H1 (cell line): ENCODE measurements around the gene BRI3BP. TPM values are rescaled to one million over a fixed set of nuclear protein-coding genes. Genes with fewer than 3 reads are reported as not detected.

Experiments used
- CTCF ChIA-PET: fragments of 300-600 bp; sonication (Branson Sonifier 250); formaldehyde crosslinking; loops from one replicate; lab custom pipeline; 2021; ENCODE audit not compliant: partially characterized antibody; lab: Charles Lee
- POLR2A ChIA-PET: fragments of 300-600 bp; sonication (Branson Sonifier 250); formaldehyde crosslinking; loops from one replicate; lab custom pipeline; 2021; ENCODE audit warnings: inconsistent platforms; ENCODE audit not compliant: partially characterized antibody; lab: Charles Lee
- DNase-seq, 2 experiments: peaks; one replicate each; pipeline versions ENCODE4 v3.0.0 to v3.0.0-alpha.2; 2010 to 2022; ENCODE audit warnings: low spot score in 2 of 2, low read depth in 1 of 2, mixed read lengths in 1 of 2
- FAIRE-seq: peaks from 2 replicates; lab custom pipeline; 2011; peaks lifted over from hg19 to GRCh38; lab: Jason Lieb, UNC
- H2AFZ ChIP-seq: 2 replicates; pipeline ENCODE4 v1.8.1; 2012; ENCODE audit warnings: low read length, inconsistent platforms
- H2AK5ac ChIP-seq: 2 replicates; pipeline ENCODE4 v1.6.1; 2013; ENCODE audit warnings: low read depth, low read length
- H2BK120ac ChIP-seq: replicated peaks from 2 replicates; pipeline ENCODE3; 2013; ENCODE audit warnings: low read depth, low read length, inconsistent platforms
- H2BK12ac ChIP-seq: 2 replicates; pipeline ENCODE4 v1.6.1; 2013; ENCODE audit warnings: low read depth, low read length
- H2BK15ac ChIP-seq: 2 replicates; pipeline ENCODE4 v1.6.1; 2013; ENCODE audit warnings: low read length
- H2BK20ac ChIP-seq: 2 replicates; pipeline ENCODE4 v1.6.1; 2013; ENCODE audit warnings: low read length
- H2BK5ac ChIP-seq: 2 replicates; pipeline ENCODE4 v1.6.1; 2013; ENCODE audit warnings: low read depth, low read length
- H3K14ac ChIP-seq: 2 replicates; pipeline ENCODE4 v1.6.1; 2013; ENCODE audit warnings: inconsistent platforms; ENCODE audit not compliant: insufficient read length
- H3K18ac ChIP-seq: 2 replicates; pipeline ENCODE4 v1.6.1; 2013; ENCODE audit warnings: low read length; ENCODE audit errors: extremely low read depth
- H3K23ac ChIP-seq: 2 replicates; pipeline ENCODE4 v1.6.1; 2013; ENCODE audit warnings: inconsistent platforms; ENCODE audit not compliant: insufficient read length
- H3K23me2 ChIP-seq: 2 replicates; pipeline ENCODE4 v1.6.1; 2013; ENCODE audit warnings: low read depth, low read length
- H3K27ac ChIP-seq: 2 replicates; pipeline ENCODE4 v1.6.1; 2011; ENCODE audit warnings: low read depth, low read length, inconsistent platforms
- H3K27me3 ChIP-seq, 4 experiments: replicated peaks in 1 of 4; 1 replicate in 1 of 4; 2 replicates in 3 of 4; pipeline versions ENCODE4 v1.6.1 to v1.8.1; 2011 to 2013; ENCODE audit warnings: low read length in 3 of 4, mild to moderate bottlenecking in 3 of 4, inconsistent platforms in 2 of 4, mixed read lengths in 2 of 4, moderate library complexity in 1 of 4; ENCODE audit not compliant: control insufficient read depth in 3 of 4, insufficient read depth in 3 of 4; ENCODE audit errors: extremely low read depth in 1 of 4
- H3K36me3 ChIP-seq, 4 experiments: 2 replicates each; pipeline versions ENCODE4 v1.6.1 to v1.8.1; 2011 to 2013; ENCODE audit warnings: mild to moderate bottlenecking in 4 of 4, low read length in 3 of 4, moderate library complexity in 2 of 4, control low read depth in 1 of 4, inconsistent platforms in 1 of 4; ENCODE audit not compliant: insufficient read depth in 4 of 4, control insufficient read depth in 2 of 4
- H3K4ac ChIP-seq: replicated peaks from 2 replicates; pipeline ENCODE3; 2013; ENCODE audit warnings: low read length, low read depth, mixed read lengths, inconsistent platforms; ENCODE audit not compliant: insufficient read length
- H3K4me1 ChIP-seq, 4 experiments: replicated peaks in 1 of 4; 1 replicate in 1 of 4; 2 replicates in 3 of 4; pipeline versions ENCODE4 v1.6.1 to v1.8.1; 2011 to 2013; ENCODE audit warnings: low read length in 3 of 4, inconsistent platforms in 2 of 4, mixed read lengths in 1 of 4; ENCODE audit not compliant: insufficient read depth in 4 of 4, control insufficient read depth in 3 of 4
- H3K4me2 ChIP-seq, 2 experiments: 2 replicates each; pipeline versions ENCODE4 v1.6.1 to v1.8.1; 2011 to 2013; ENCODE audit warnings: low read depth in 2 of 2, low read length in 2 of 2, control low read depth in 1 of 2, inconsistent platforms in 1 of 2, mild to moderate bottlenecking in 1 of 2; ENCODE audit not compliant: insufficient read depth in 1 of 2
- H3K4me3 ChIP-seq, 4 experiments: fragments of 200-600, 300-600 bp in 1 of 4; sonication (generic), shearing (Covaris generic), sonication (Bioruptor Twin) in 1 of 4; 2 replicates each; pipeline versions ENCODE4 v1.5.1 to v1.8.1; 2011 to 2016; ENCODE audit warnings: low read length in 4 of 4, low read depth in 3 of 4, control low read depth in 2 of 4, inconsistent platforms in 2 of 4, mild to moderate bottlenecking in 2 of 4, mixed read lengths in 1 of 4, moderate library complexity in 1 of 4; ENCODE audit not compliant: insufficient read depth in 2 of 4; ENCODE audit errors: extremely low read depth in 1 of 4
- H3K56ac ChIP-seq: replicated peaks from 2 replicates; pipeline ENCODE3; 2013; ENCODE audit warnings: low read depth, mild to moderate bottlenecking, mixed read lengths, low read length, inconsistent platforms; ENCODE audit not compliant: insufficient read length
- H3K79me1 ChIP-seq: 2 replicates; pipeline ENCODE4 v1.6.1; 2013; ENCODE audit warnings: low read depth, low read length, control low read depth
- H3K79me2 ChIP-seq, 2 experiments: 2 replicates each; pipeline versions ENCODE4 v1.6.1 to v1.8.1; 2012 to 2013; ENCODE audit warnings: low read length in 2 of 2, mild to moderate bottlenecking in 2 of 2, inconsistent platforms in 1 of 2; ENCODE audit not compliant: insufficient read depth in 2 of 2, control insufficient read depth in 1 of 2
- H3K9ac ChIP-seq, 4 experiments: replicated peaks in 1 of 4; 1 replicate in 1 of 4; 2 replicates in 3 of 4; pipeline versions ENCODE4 v1.6.1 to v1.8.1; 2011 to 2013; ENCODE audit warnings: low read depth in 3 of 4, low read length in 3 of 4, control low read depth in 2 of 4, mild to moderate bottlenecking in 2 of 4, moderate library complexity in 2 of 4, inconsistent platforms in 1 of 4; ENCODE audit errors: extremely low read depth in 1 of 4
- H3K9me3 ChIP-seq, 2 experiments: 2 replicates each; pipeline versions ENCODE4 v1.6.1 to v1.8.1; 2012 to 2013; ENCODE audit warnings: mild to moderate bottlenecking in 2 of 2, moderate library complexity in 2 of 2, control low read depth in 1 of 2, inconsistent platforms in 1 of 2, low read depth in 1 of 2, low read length in 1 of 2, mixed read lengths in 1 of 2; ENCODE audit not compliant: insufficient read depth in 2 of 2
- H4K20me1 ChIP-seq, 2 experiments: replicated peaks in 1 of 2; 2 replicates each; pipeline versions ENCODE3 to v1.8.1; 2011 to 2013; ENCODE audit warnings: inconsistent platforms in 2 of 2, low read length in 2 of 2, mild to moderate bottlenecking in 1 of 2; ENCODE audit not compliant: insufficient read depth in 2 of 2, control insufficient read depth in 1 of 2
- H4K5ac ChIP-seq: 2 replicates; pipeline ENCODE4 v1.6.1; 2013; ENCODE audit warnings: low read length, low read depth, mixed read lengths, inconsistent platforms; ENCODE audit not compliant: insufficient read length
- H4K8ac ChIP-seq: 2 replicates; pipeline ENCODE4 v1.8.0; 2013; ENCODE audit warnings: mild to moderate bottlenecking, moderate library complexity, low read length, inconsistent platforms; ENCODE audit not compliant: insufficient read depth; ENCODE audit errors: extremely low read depth
- H4K91ac ChIP-seq: replicated peaks from 2 replicates; pipeline ENCODE3; 2013; ENCODE audit warnings: low read length, mixed read lengths, inconsistent platforms; ENCODE audit not compliant: insufficient read length
- EZH2 ChIP-seq: fragments of 200-600 bp; sonication (generic); IDR thresholded peaks from 2 replicates; pipeline ENCODE4 v1.7.1; 2012; ENCODE audit warnings: low read depth, mild to moderate bottlenecking, moderate library complexity, low read length, inconsistent platforms; ENCODE audit not compliant: severe bottlenecking
- SUZ12 ChIP-seq: fragments of 200-600 bp; sonication (generic); IDR thresholded peaks from 2 replicates; pipeline ENCODE4 v1.6.1; 2012; ENCODE audit warnings: mild to moderate bottlenecking, inconsistent platforms, low read length, moderate library complexity, mixed read lengths
- WGBS, 2 experiments: shearing (Covaris generic) in 1 of 2; methylation state at CpG; one replicate each; pipeline versions ENCODE4 v1.1.6 to v1.1.7; 2013 to 2015; ENCODE audit warnings: low lambda C conversion rate in 2 of 2, mixed read lengths in 2 of 2, inconsistent platforms in 1 of 2, low coverage in 1 of 2, missing lambda C conversion rate in 1 of 2; ENCODE audit not compliant: insufficient replicate concordance in 2 of 2, insufficient coverage in 1 of 2, insufficient read length in 1 of 2; ENCODE audit errors: extremely low coverage in 1 of 2, missing lambda C conversion rate in 1 of 2; 5-methylcytosine and 5-hydroxymethylcytosine counted together
- polyA plus RNA-seq, 7 experiments: library from polyadenylated mRNA; depleted of rRNA in 3 of 7; stranded (reverse) in 5 of 7; unstranded in 2 of 7; fragments of >200 nt in 5 of 7; fragments of 200-250 nt in 2 of 7; gene quantifications; 1 replicate in 5 of 7; 2 replicates in 1 of 7; 4 replicates in 1 of 7; pipeline versions ENCODE4 v1.2.1 to v1.2.3, GENCODE V29; 2011 to 2013; ENCODE audit warnings: missing spikeins in 2 of 7, mixed read lengths in 2 of 7
- total RNA-seq: library from RNA; stranded (reverse); fragmentation: NEBNext Ultra II Directional; extraction: Animal tissue kit (Norgen Biotek cat#: 25700); gene quantifications from 2 replicates; pipeline ENCODE4 v1.2.1, GENCODE V29; 2021
- TF ChIP-seq, protein P1 (sequence below): IDR thresholded peaks from 2 replicates; pipeline ENCODE4 v1.6.1; 2012; ENCODE audit warnings: inconsistent platforms

BRI3BP gene
- total and polyA plus RNA-seq, 2 of the 8 experiments (the other 6 are each of a cell fraction or from before 2014, with no cell fraction given), result 5.4 to 14.2 TPM

- Histone ChIP-seq H2BK20ac (no peak overlapping the region), H3K4me1 (peaks cover 6 to 23% (median 11%) of the 10 kb centered on the region in 4 experiments), H3K27me3 (no peaks in the 10 kb centered on the region), H2BK120ac (no peak overlapping the region), H3K36me3 (no peaks in the 10 kb centered on the region; a peak in 1 of 8 replicates), H4K20me1 (peaks cover 15 to 17% of the 10 kb centered on the region in 2 experiments), H2AK5ac (peak overlapping the region; percentile 19; the same call in 1 of the 2 replicates), H3K14ac (no peak overlapping the region), H3K4me2 (peak overlapping the region; percentile 77 to 87), H4K8ac (peak overlapping the region; percentile 82; the same call in 1 of the 2 replicates), H3K9ac (peak overlapping the region; percentile 44 to 81 (median 47)), H2BK15ac (peak overlapping the region; percentile 72; the same call in 1 of the 2 replicates), H3K18ac (no peak overlapping the region; the same call in 1 of the 2 replicates), H3K9me3 (peaks cover 2 to 4% of the 10 kb centered on the region in 2 experiments; a peak in 2 of 4 replicates), H3K79me1 (peaks cover 13% of the 10 kb centered on the region), H2BK5ac (peak overlapping the region; percentile 60), H4K91ac (peak overlapping the region; percentile 17), H3K79me2 (peaks cover 3 to 45% of the 10 kb centered on the region in 2 experiments; a peak in 3 of 4 replicates), H2BK12ac (0 out of 2 replicates have a peak overlapping the region, but pooled peaks have one; percentile 27), H3K4ac (no peak overlapping the region), H3K4me3 (peak overlapping the region; percentile 60 to 97 (median 76)), H2AFZ (no peak overlapping the region), H3K27ac (no peak overlapping the region), H3K56ac (no peak overlapping the region), H3K23me2 (peaks cover 10% of the 10 kb centered on the region), H4K5ac (peak overlapping the region; percentile 63), H3K23ac (no peak overlapping the region)
- WGBS, 2 experiments, result 42% methylated on average over 17 of the region's 18 CpGs; no CpG with 5 or more reads in 1 of the 2 experiments
- ChIA-PET POLR2A (interaction anchor here (0.7 to 3.5 kb wide), 4 partner anchors 10 to 325 kb away, joined by 3 to 32 read pairs (median 4); no protein-coding TSS in a partner anchor), CTCF (interaction anchor here (0.7 to 0.8 kb wide), 2 partner anchors 113 to 788 kb away, joined by 3 to 4 read pairs; no protein-coding TSS in a partner anchor)
- DNase-seq, result no peak
- no peak for FAIRE-seq
- no peak for TF ChIP-seq EZH2
- TF ChIP-seq, protein P1, sequence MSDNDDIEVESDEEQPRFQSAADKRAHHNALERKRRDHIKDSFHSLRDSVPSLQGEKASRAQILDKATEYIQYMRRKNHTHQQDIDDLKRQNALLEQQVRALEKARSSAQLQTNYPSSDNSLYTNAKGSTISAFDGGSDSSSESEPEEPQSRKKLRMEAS, result 0 out of 2 replicates have a peak, but pooled peaks have one; percentile 4
- peak; percentile 35; the same call in 1 of the 2 replicates for TF ChIP-seq SUZ12
Measured at GRCh38 chr12:125065919-125066570, 72.6 kb downstream of the BRI3BP start.
